ENCODE results near the gene PHOX2A.

PHOX2A gene

GRCh38 chr11:72230764-72231365 is 13.1 kb downstream of the PHOX2A start:
- TF ChIP-seq PAX5 (IDR thresholded peaks at IDR 0.05; ENCODE audit: insufficient read depth, low read length, severe bottlenecking) = no peak
- TF ChIP-seq SPI1 (IDR thresholded peaks at IDR 0.05; ENCODE audit: low read depth, low read length) = no peak
- no peak; the same call in 1 of the 2 replicates for TF ChIP-seq POLR2A (IDR thresholded peaks at IDR 0.05; ENCODE audit: low read depth, low read length)
- no peak for TF ChIP-seq POLR2AphosphoS5 (IDR thresholded peaks at IDR 0.05; ENCODE audit: low read depth, low read length)
- no peak for TF ChIP-seq TAF1 (IDR thresholded peaks at IDR 0.05; ENCODE audit: low read depth, low read length)
- no peak for TF ChIP-seq POU2F2 (IDR thresholded peaks at IDR 0.05; ENCODE audit: low read depth, low read length)

GRCh38 chr11:72229925-72230763 is 13.8 kb downstream of the PHOX2A start:
- DNase-seq (ENCODE audit: insufficient read length, low spot score) (no peak), FAIRE-seq (no peak)
- no peak for TF ChIP-seq SPI1 (IDR thresholded peaks at IDR 0.05; ENCODE audit: low read depth, low read length)
- TF ChIP-seq POU2F2 (IDR thresholded peaks at IDR 0.05; ENCODE audit: low read depth, low read length) = no peak
- no peak for TF ChIP-seq TAF1 (IDR thresholded peaks at IDR 0.05; ENCODE audit: low read depth, low read length)

More at GRCh38 chr11:72230764-72231365, 13.1 kb downstream of the PHOX2A start:
- DNase-seq (ENCODE audit: insufficient read length, low spot score) (no peak), FAIRE-seq (no peak)

GRCh38 chr11:72229336-72229924 is 14.5 kb downstream of the PHOX2A start:
- DNase-seq (ENCODE audit: insufficient read length, low spot score) (no peak), FAIRE-seq (no peak)
- TF ChIP-seq TAF1 (IDR thresholded peaks at IDR 0.05; ENCODE audit: low read depth, low read length) (no peak), PAX5 (IDR thresholded peaks at IDR 0.05; ENCODE audit: insufficient read depth, low read length, severe bottlenecking) (no peak), POLR2AphosphoS5 (IDR thresholded peaks at IDR 0.05; ENCODE audit: low read depth, low read length) (no peak), POU2F2 (IDR thresholded peaks at IDR 0.05; ENCODE audit: low read depth, low read length) (no peak), POLR2A (IDR thresholded peaks at IDR 0.05; ENCODE audit: low read depth, low read length) (no peak)

- DNase-seq (ENCODE audit: insufficient read length, low spot score) (no peak), FAIRE-seq (no peak)
- no peak for TF ChIP-seq POLR2AphosphoS5 (IDR thresholded peaks at IDR 0.05; ENCODE audit: low read depth, low read length)
Measured at GRCh38 chr11:72228844-72229231, 15.1 kb downstream of the PHOX2A start.

GRCh38 chr11:72228229-72228843 is 15.6 kb downstream of the PHOX2A start:
- FAIRE-seq = no peak
- no peak for DNase-seq (ENCODE audit: insufficient read length, low spot score)
- no peak for TF ChIP-seq PAX5 (IDR thresholded peaks at IDR 0.05; ENCODE audit: insufficient read depth, low read length, severe bottlenecking)
- TF ChIP-seq TAF1 (IDR thresholded peaks at IDR 0.05; ENCODE audit: low read depth, low read length) = no peak
- no peak; the same call in 1 of the 2 replicates for TF ChIP-seq POLR2AphosphoS5 (IDR thresholded peaks at IDR 0.05; ENCODE audit: low read depth, low read length)
- no peak for TF ChIP-seq POLR2A (IDR thresholded peaks at IDR 0.05; ENCODE audit: low read depth, low read length)
- no peak for TF ChIP-seq POU2F2 (IDR thresholded peaks at IDR 0.05; ENCODE audit: low read depth, low read length)
- no peak for TF ChIP-seq SPI1 (IDR thresholded peaks at IDR 0.05; ENCODE audit: low read depth, low read length)

GRCh38 chr11:72227316-72228228 is 16.4 kb downstream of the PHOX2A start:
- no peak for FAIRE-seq

GRCh38 chr11:72226701-72227100 is 17.3 kb downstream of the PHOX2A start:
- no peak for FAIRE-seq
- DNase-seq (ENCODE audit: insufficient read length, low spot score) = no peak

More at GRCh38 chr11:72227316-72228228, 16.4 kb downstream of the PHOX2A start:
- TF ChIP-seq SPI1 (IDR thresholded peaks at IDR 0.05; ENCODE audit: low read depth, low read length) (no peak), POLR2AphosphoS5 (IDR thresholded peaks at IDR 0.05; ENCODE audit: low read depth, low read length) (no peak), POLR2A (IDR thresholded peaks at IDR 0.05; ENCODE audit: low read depth, low read length) (no peak), TAF1 (IDR thresholded peaks at IDR 0.05; ENCODE audit: low read depth, low read length) (no peak), POU2F2 (IDR thresholded peaks at IDR 0.05; ENCODE audit: low read depth, low read length) (no peak), PAX5 (IDR thresholded peaks at IDR 0.05; ENCODE audit: insufficient read depth, low read length, severe bottlenecking) (no peak)
- DNase-seq (ENCODE audit: insufficient read length, low spot score) = no peak

GRCh38 chr11:72225411-72225951 is 18.5 kb downstream of the PHOX2A start:
- DNase-seq (ENCODE audit: insufficient read length, low spot score) (no peak), FAIRE-seq (peak; percentile 82)
- TF ChIP-seq POLR2A (IDR thresholded peaks at IDR 0.05; ENCODE audit: low read depth, low read length) (no peak), POLR2AphosphoS5 (IDR thresholded peaks at IDR 0.05; ENCODE audit: low read depth, low read length) (0 out of 2 replicates have a peak, but pooled peaks have one; percentile 47)

More at GRCh38 chr11:72226701-72227100, 17.3 kb downstream of the PHOX2A start:
- no peak for TF ChIP-seq POU2F2 (IDR thresholded peaks at IDR 0.05; ENCODE audit: low read depth, low read length)
- no peak for TF ChIP-seq PAX5 (IDR thresholded peaks at IDR 0.05; ENCODE audit: insufficient read depth, low read length, severe bottlenecking)
- TF ChIP-seq SPI1 (IDR thresholded peaks at IDR 0.05; ENCODE audit: low read depth, low read length) = no peak
- no peak for TF ChIP-seq POLR2A (IDR thresholded peaks at IDR 0.05; ENCODE audit: low read depth, low read length)
- TF ChIP-seq POLR2AphosphoS5 (IDR thresholded peaks at IDR 0.05; ENCODE audit: low read depth, low read length) = no peak
- TF ChIP-seq TAF1 (IDR thresholded peaks at IDR 0.05; ENCODE audit: low read depth, low read length) = no peak

All from GM12891 (cell line).